Uterus (tissue), 4 donors: ENCODE data around the gene OR52E5. TPM values are rescaled to one million over a fixed set of nuclear protein-coding genes. Genes with fewer than 3 reads are reported as not detected.
A peak's percentile ranks its signal among the peaks of the same experiment; 100 is the strongest.

Experiments used
- DNase-seq, 2 donors: peaks; one replicate each; pipeline ENCODE4 v3.0.0-alpha.2; 2019 to 2020
- H3K27ac ChIP-seq, 2 donors: fragments of 200-600 bp; sonication (generic); 1 replicate in 1 of 2; 2 replicates in 1 of 2; pipeline ENCODE4 v1.5.1; 2016 to 2018
- H3K27me3 ChIP-seq, 2 donors: fragments of 200-600 bp; sonication (generic); one replicate each; pipeline ENCODE4 v1.5.1; 2018 to 2019; ENCODE audit warnings: control low read depth in 1 of 2
- H3K36me3 ChIP-seq, 2 donors: fragments of 200-600 bp; sonication (generic); one replicate each; pipeline ENCODE4 v1.5.1; 2019; ENCODE audit warnings: control low read depth in 1 of 2
- H3K4me1 ChIP-seq, 2 donors: fragments of 200-600 bp; sonication (generic); one replicate each; pipeline ENCODE4 v1.5.1; 2018 to 2019; ENCODE audit warnings: control low read depth in 1 of 2
- H3K4me3 ChIP-seq, 2 donors: fragments of 200-600 bp; sonication (generic); 1 replicate in 1 of 2; 2 replicates in 1 of 2; pipeline ENCODE4 v1.5.1; 2018 to 2019; ENCODE audit warnings: mild to moderate bottlenecking in 1 of 2
- H3K9me3 ChIP-seq, 2 donors: fragments of 200-600 bp; sonication (generic); one replicate each; pipeline ENCODE4 v1.5.1; 2019; ENCODE audit warnings: control low read depth in 1 of 2
- CTCF ChIP-seq, 4 experiments: fragments of 200-600 bp in 2 of 4; fragments of 450-650 bp in 2 of 4; sonication (generic) in 2 of 4; IDR thresholded peaks; one replicate each; pipeline ENCODE4 v1.5.1; 2016 to 2019; ENCODE audit warnings: antibody characterized with exemption in 4 of 4, mild to moderate bottlenecking in 2 of 4, moderate library complexity in 1 of 4
- POLR2A ChIP-seq, 2 donors: fragments of 450-650 bp; IDR thresholded peaks; one replicate each; pipeline ENCODE4 v1.6.1; 2016; ENCODE audit warnings: antibody characterized with exemption in 2 of 2, mild to moderate bottlenecking in 1 of 2, moderate library complexity in 1 of 2
- intact Hi-C: fragments of 100-400 bp; cut with DNase I; formaldehyde crosslinking; loops from one replicate; pipeline ENCODE4 v1.15.1; 2023; ENCODE audit warnings: low total_unique reads
- total RNA-seq, 4 donors: library from RNA; depleted of rRNA in 3 of 4; stranded (reverse); fragments of >200 nt in 3 of 4; gene quantifications; one replicate each; pipeline versions ENCODE4 v1.1.0 to v1.2.4, GENCODE V29; 2014 to 2023
- donor health status: DM: yes; HTN: yes; CAD: no.

Gene OR52E5
- total RNA-seq, 4 donors from 2014 or later = not detected

GRCh38 chr11:5887661-5888060 is 5.3 kb upstream of the OR52E5 start:
- Histone ChIP-seq H3K4me3 (no peak overlapping the region), H3K27me3 (no peaks in the 10 kb centered on the region), H3K36me3 (no peaks in the 10 kb centered on the region), H3K4me1 (no peaks in the 10 kb centered on the region), H3K27ac (no peak overlapping the region), H3K9me3 (no peaks in the 10 kb centered on the region)
- DNase-seq = no peak
- intact Hi-C loops = no loop called here
- no peak for TF ChIP-seq CTCF (IDR thresholded peaks at IDR 0.05)
- no peak for TF ChIP-seq POLR2A (IDR thresholded peaks at IDR 0.05)

- TF ChIP-seq CTCF (IDR thresholded peaks at IDR 0.05) (peak in 1 of 4 experiments; percentile 18), POLR2A (IDR thresholded peaks at IDR 0.05) (no peak)
- no peak overlapping the region for H3K27ac ChIP-seq
- no peaks in the 10 kb centered on the region for H3K27me3 ChIP-seq
- H3K4me1 ChIP-seq = no peaks in the 10 kb centered on the region
- H3K9me3 ChIP-seq = no peaks in the 10 kb centered on the region
- no peaks in the 10 kb centered on the region for H3K36me3 ChIP-seq
- no peak for DNase-seq
- intact Hi-C loops = no loop called here
- no peak overlapping the region for H3K4me3 ChIP-seq
Observed at GRCh38 chr11:5891216-5891800, 1.7 kb upstream of the OR52E5 start.

GRCh38 chr11:5899534-5899933 is 6.5 kb downstream of the OR52E5 start:
- no peak for DNase-seq
- Histone ChIP-seq H3K27me3 (no peaks in the 10 kb centered on the region), H3K9me3 (no peaks in the 10 kb centered on the region), H3K4me1 (no peaks in the 10 kb centered on the region), H3K27ac (no peak overlapping the region), H3K4me3 (no peak overlapping the region), H3K36me3 (no peaks in the 10 kb centered on the region)
- TF ChIP-seq CTCF (IDR thresholded peaks at IDR 0.05) (no peak), POLR2A (IDR thresholded peaks at IDR 0.05) (no peak)
- intact Hi-C loops = no loop called here

GRCh38 chr11:5910540-5910939 is 17.5 kb downstream of the OR52E5 start:
- Histone ChIP-seq H3K4me3 (no peak overlapping the region), H3K27ac (no peak overlapping the region), H3K36me3 (no peaks in the 10 kb centered on the region), H3K9me3 (no peaks in the 10 kb centered on the region), H3K4me1 (no peaks in the 10 kb centered on the region), H3K27me3 (no peaks in the 10 kb centered on the region)
- intact Hi-C loops = no loop called here
- DNase-seq = no peak
- TF ChIP-seq CTCF (IDR thresholded peaks at IDR 0.05) (no peak), POLR2A (IDR thresholded peaks at IDR 0.05) (no peak)

GRCh38 chr11:5922749-5923426 is 29.9 kb downstream of the OR52E5 start:
- DNase-seq = no peak
- no peak overlapping the region for H3K27ac ChIP-seq
- TF ChIP-seq CTCF (IDR thresholded peaks at IDR 0.05) (no peak), POLR2A (IDR thresholded peaks at IDR 0.05) (no peak)
- no peaks in the 10 kb centered on the region for H3K4me1 ChIP-seq
- H3K36me3 ChIP-seq = no peaks in the 10 kb centered on the region
- no peaks in the 10 kb centered on the region for H3K27me3 ChIP-seq
- intact Hi-C loops = no loop called here
- no peak overlapping the region for H3K4me3 ChIP-seq
- H3K9me3 ChIP-seq = no peaks in the 10 kb centered on the region
